ENCODE data around the gene CHCHD5.

Gene CHCHD5

GRCh38 chr2:112626604-112627059 is 42.2 kb downstream of the CHCHD5 start:
- peak; percentile 42 for DNase-seq

GRCh38 chr2:112627060-112628040 is 42.9 kb downstream of the CHCHD5 start:
- no peak for DNase-seq

- no peak for DNase-seq
These were observed 44.8 kb downstream of the CHCHD5 start for GRCh38 chr2:112629224-112629623.

GRCh38 chr2:112629823-112630222 is 45.4 kb downstream of the CHCHD5 start:
- DNase-seq: no peak

GRCh38 chr2:112630268-112630667 is 45.9 kb downstream of the CHCHD5 start:
- no peak for DNase-seq

- DNase-seq: no peak
These were observed 49.3 kb downstream of the CHCHD5 start for GRCh38 chr2:112633708-112634107.

GRCh38 chr2:112634153-112634873 is 49.9 kb downstream of the CHCHD5 start:
- no peak for DNase-seq

GRCh38 chr2:112634874-112635157 is 50.4 kb downstream of the CHCHD5 start:
- DNase-seq: no peak

GRCh38 chr2:112636605-112637288 is 52.3 kb downstream of the CHCHD5 start:
- DNase-seq: no peak

GRCh38 chr2:112637289-112637660 is 52.9 kb downstream of the CHCHD5 start:
- DNase-seq: no peak
